ENCODE data around the gene SIGMAR1. TPM values are rescaled to one million over a fixed set of nuclear protein-coding genes. Genes with fewer than 3 reads are reported as not detected.

The SIGMAR1 gene
- total and polyA plus RNA-seq, 2 of the 8 experiments (the other 6 are each of a cell fraction or from before 2014, with no cell fraction given), result 84.2 to 134 TPM

DNA sequence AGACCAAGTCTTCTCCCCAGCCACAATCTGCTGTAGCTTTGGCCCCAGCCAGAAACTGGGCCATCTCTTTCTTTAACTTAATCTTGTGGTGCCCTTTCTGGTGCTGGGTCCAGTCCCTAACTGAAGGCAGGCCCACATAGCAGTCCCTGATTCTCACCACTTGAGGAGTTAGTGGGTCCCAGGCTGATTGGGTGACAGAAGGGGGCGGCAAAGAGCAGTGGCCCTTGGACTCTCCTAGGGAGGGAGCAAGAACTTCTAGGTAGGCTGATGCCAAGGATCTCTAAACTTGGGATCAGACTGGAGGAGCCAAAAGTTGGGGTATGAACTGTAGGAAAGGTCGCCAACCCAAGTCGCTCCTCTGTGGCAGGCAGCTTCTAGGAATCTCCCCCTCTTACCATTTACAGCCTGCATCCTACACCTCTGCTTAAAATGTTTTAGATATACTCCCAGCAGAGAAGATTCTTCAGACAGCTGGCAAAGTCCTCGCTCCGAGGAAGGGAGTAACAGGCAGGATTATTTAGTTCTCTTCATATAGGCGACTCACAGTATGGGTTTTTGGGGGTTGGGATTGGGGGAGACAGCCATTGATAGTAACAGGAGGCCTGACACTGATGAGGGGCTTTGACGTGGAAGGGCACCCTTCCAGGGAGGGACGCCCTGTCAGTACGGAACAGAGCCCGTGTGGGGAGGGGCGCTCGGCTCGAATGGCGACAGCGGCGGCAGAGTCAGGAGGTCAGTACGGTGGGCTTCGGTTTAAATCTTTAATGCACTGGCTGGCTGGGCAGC lies 26.9 kb upstream of the SIGMAR1 start:
- ChIA-PET CTCF (ENCODE audit: partially characterized antibody) (interaction anchor here (0.6 to 15.2 kb wide), 19 partner anchors 8 to 722 kb away, joined by 3 to 277 read pairs (median 4); partner anchors contain the start of genes ARID3C, DCTN3, GALT and IL11RA), POLR2A (ENCODE audit: partially characterized antibody) (interaction anchor here (0.8 to 7.7 kb wide), 5 partner anchors 9 to 30 kb away, joined by 4 to 92 read pairs (median 8); partner anchors contain the start of genes GALT, IL11RA and SIGMAR1)
- H3K23ac ChIP-seq (ENCODE audit: insufficient read length), result no peak overlapping the region
- H2AFZ ChIP-seq (ENCODE audit: low read length), result no peak overlapping the region
- H2BK120ac ChIP-seq (replicated peaks; ENCODE audit: low read depth, low read length), result no peak overlapping the region
- no peaks in the 10 kb centered on the region for H3K79me1 ChIP-seq (ENCODE audit: low read depth, low read length)
- H4K20me1 ChIP-seq (replicated peaks in 1 of 2; ENCODE audit: control insufficient read depth in 1 of 2, insufficient read depth in 2 of 2, low read length in 2 of 2), result peaks cover 0 to 2% of the 10 kb centered on the region in 2 experiments
- no peak overlapping the region for H3K14ac ChIP-seq (ENCODE audit: insufficient read length)
- peaks cover 0 to 4% (median 2%) of the 10 kb centered on the region in 4 experiments; a peak in 2 of 7 replicates for H3K4me1 ChIP-seq (replicated peaks in 1 of 4; ENCODE audit: control insufficient read depth in 3 of 4, insufficient read depth in 4 of 4, low read length in 3 of 4)
- H4K5ac ChIP-seq (ENCODE audit: insufficient read length, low read depth, low read length), result no peak overlapping the region
- no peak overlapping the region for H2BK20ac ChIP-seq (ENCODE audit: low read length)
- H2BK5ac ChIP-seq (ENCODE audit: low read depth, low read length), result no peak overlapping the region
- no peak overlapping the region for H3K4ac ChIP-seq (replicated peaks; ENCODE audit: insufficient read length, low read depth, low read length)
- peaks cover 0 to 5% (median 0%) of the 10 kb centered on the region in 4 experiments; a peak in 3 of 8 replicates for H3K36me3 ChIP-seq (ENCODE audit: control insufficient read depth in 2 of 4, insufficient read depth in 4 of 4, low read length in 3 of 4)
- H3K56ac ChIP-seq (replicated peaks; ENCODE audit: insufficient read length, low read depth, low read length), result no peak overlapping the region
- no peak overlapping the region for H3K27ac ChIP-seq (ENCODE audit: low read depth, low read length)
- H2BK12ac ChIP-seq (ENCODE audit: low read depth, low read length), result no peak overlapping the region
- no peak overlapping the region for H4K91ac ChIP-seq (replicated peaks; ENCODE audit: insufficient read length, low read length)
- H3K9me3 ChIP-seq (ENCODE audit: insufficient read depth in 2 of 2, low read depth in 1 of 2, low read length in 1 of 2), result peaks cover 3 to 4% of the 10 kb centered on the region in 2 experiments; a peak in 1 of 4 replicates
- peak overlapping the region; percentile 59 to 81 (median 78) for H3K4me3 ChIP-seq (ENCODE audit: extremely low read depth in 1 of 4, insufficient read depth in 2 of 4, low read depth in 3 of 4, low read length in 4 of 4)
- no peak overlapping the region; a peak in 1 of 7 replicates for H3K9ac ChIP-seq (replicated peaks in 1 of 4; ENCODE audit: extremely low read depth in 1 of 4, low read depth in 3 of 4, low read length in 3 of 4)
- peak; percentile 66 for FAIRE-seq
- no peak overlapping the region for H2AK5ac ChIP-seq (ENCODE audit: low read depth, low read length)
- H2BK15ac ChIP-seq (ENCODE audit: low read length), result no peak overlapping the region
- H3K79me2 ChIP-seq (ENCODE audit: control insufficient read depth in 1 of 2, insufficient read depth in 2 of 2, low read length in 2 of 2), result peaks cover 0 to 8% of the 10 kb centered on the region in 2 experiments; a peak in 1 of 4 replicates
- H3K4me2 ChIP-seq (ENCODE audit: insufficient read depth in 1 of 2, low read depth in 2 of 2, low read length in 2 of 2), result peak overlapping the region; percentile 85 to 98
- 3% methylated on average over 18 of the region's 18 CpGs; no CpG with 5 or more reads in 1 of the 2 experiments for WGBS, 2 experiments (ENCODE audit: extremely low coverage in 1 of 2, insufficient coverage in 1 of 2, insufficient read length in 1 of 2, insufficient replicate concordance in 2 of 2, low coverage in 1 of 2, low lambda C conversion rate in 2 of 2, missing lambda C conversion rate in 1 of 2)
- peak; percentile 85 to 94 for DNase-seq (ENCODE audit: low read depth in 1 of 2, low spot score in 2 of 2)
- no peak overlapping the region for H3K18ac ChIP-seq (ENCODE audit: extremely low read depth, low read length)
- peaks cover 9% of the 10 kb centered on the region for H3K23me2 ChIP-seq (ENCODE audit: low read depth, low read length)
- peaks cover 0 to 5% (median 0%) of the 10 kb centered on the region in 4 experiments; a peak in 2 of 7 replicates for H3K27me3 ChIP-seq (replicated peaks in 1 of 4; ENCODE audit: control insufficient read depth in 3 of 4, extremely low read depth in 1 of 4, insufficient read depth in 3 of 4, low read length in 3 of 4)
- no peak overlapping the region for H4K8ac ChIP-seq (ENCODE audit: extremely low read depth, insufficient read depth, low read length)
- TF ChIP-seq POLR2AphosphoS5 (IDR thresholded peaks at IDR 0.05; ENCODE audit: low read depth, low read length), result no peak
- TF ChIP-seq CBX5 (IDR thresholded peaks at IDR 0.05; ENCODE audit: low read depth, low read length), result no peak
- no peak for TF ChIP-seq ZNF274 (IDR thresholded peaks at IDR 0.05; ENCODE audit: borderline replicate concordance, extremely low read depth, low read length)
- no peak for TF ChIP-seq EP300 (IDR thresholded peaks at IDR 0.05; ENCODE audit: borderline replicate concordance in 1 of 2, low read depth in 2 of 2, low read length in 2 of 2)
- no peak for TF ChIP-seq CEBPB (IDR thresholded peaks at IDR 0.05; ENCODE audit: low read depth, low read length)
- peak in 1 of 2 experiments; percentile 69; a peak in 1 of 4 replicates for TF ChIP-seq SIN3A (conservative IDR thresholded peaks at IDR 0.05 in 1 of 2, IDR thresholded peaks at IDR 0.05 in 1 of 2; ENCODE audit: low read depth in 1 of 2, low read length in 2 of 2)
- TF ChIP-seq, protein P1, sequence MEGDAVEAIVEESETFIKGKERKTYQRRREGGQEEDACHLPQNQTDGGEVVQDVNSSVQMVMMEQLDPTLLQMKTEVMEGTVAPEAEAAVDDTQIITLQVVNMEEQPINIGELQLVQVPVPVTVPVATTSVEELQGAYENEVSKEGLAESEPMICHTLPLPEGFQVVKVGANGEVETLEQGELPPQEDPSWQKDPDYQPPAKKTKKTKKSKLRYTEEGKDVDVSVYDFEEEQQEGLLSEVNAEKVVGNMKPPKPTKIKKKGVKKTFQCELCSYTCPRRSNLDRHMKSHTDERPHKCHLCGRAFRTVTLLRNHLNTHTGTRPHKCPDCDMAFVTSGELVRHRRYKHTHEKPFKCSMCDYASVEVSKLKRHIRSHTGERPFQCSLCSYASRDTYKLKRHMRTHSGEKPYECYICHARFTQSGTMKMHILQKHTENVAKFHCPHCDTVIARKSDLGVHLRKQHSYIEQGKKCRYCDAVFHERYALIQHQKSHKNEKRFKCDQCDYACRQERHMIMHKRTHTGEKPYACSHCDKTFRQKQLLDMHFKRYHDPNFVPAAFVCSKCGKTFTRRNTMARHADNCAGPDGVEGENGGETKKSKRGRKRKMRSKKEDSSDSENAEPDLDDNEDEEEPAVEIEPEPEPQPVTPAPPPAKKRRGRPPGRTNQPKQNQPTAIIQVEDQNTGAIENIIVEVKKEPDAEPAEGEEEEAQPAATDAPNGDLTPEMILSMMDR (IDR thresholded peaks at IDR 0.05; ENCODE audit: control extremely low read depth in 1 of 3, insufficient read depth in 1 of 3, low read depth in 1 of 3, low read length in 3 of 3), result peak; percentile 99 to 100 (median 100)
